ENCODE results near the gene PTPRN2.

Gene PTPRN2

GRCh38 chr7:158259141-158259540 lies 328.5 kb downstream of the PTPRN2 start:
- no peak for TF ChIP-seq CTCF (conservative IDR thresholded peaks at IDR 0.05; ENCODE audit: low read length)
- no peak overlapping the region for H3K4me3 ChIP-seq (ENCODE audit: low read length)
- DNase-seq (ENCODE audit: low read depth) = no peak

GRCh38 chr7:158258411-158259130 lies 329.1 kb downstream of the PTPRN2 start:
- DNase-seq (ENCODE audit: low read depth) = no peak
- TF ChIP-seq CTCF (conservative IDR thresholded peaks at IDR 0.05; ENCODE audit: low read length) = no peak
- no peak overlapping the region for H3K4me3 ChIP-seq (ENCODE audit: low read length)

- no peak for DNase-seq (ENCODE audit: low read depth)
- no peak overlapping the region for H3K4me3 ChIP-seq (ENCODE audit: low read length)
- TF ChIP-seq CTCF (conservative IDR thresholded peaks at IDR 0.05; ENCODE audit: low read length) = no peak
Observed at GRCh38 chr7:158257516-158258410, 329.9 kb downstream of the PTPRN2 start.

GRCh38 chr7:158257001-158257400 lies 330.6 kb downstream of the PTPRN2 start:
- no peak for DNase-seq (ENCODE audit: low read depth)
- H3K4me3 ChIP-seq (ENCODE audit: low read length) = no peak overlapping the region
- TF ChIP-seq CTCF (conservative IDR thresholded peaks at IDR 0.05; ENCODE audit: low read length) = no peak

GRCh38 chr7:158256091-158256816 lies 331.4 kb downstream of the PTPRN2 start:
- no peak for DNase-seq (ENCODE audit: low read depth)
- TF ChIP-seq CTCF (conservative IDR thresholded peaks at IDR 0.05; ENCODE audit: low read length) = no peak
- H3K4me3 ChIP-seq (ENCODE audit: low read length) = no peak overlapping the region

GRCh38 chr7:158255558-158255957 lies 332.1 kb downstream of the PTPRN2 start:
- TF ChIP-seq CTCF (conservative IDR thresholded peaks at IDR 0.05; ENCODE audit: low read length) = no peak

More at GRCh38 chr7:158255558-158255957, 332.1 kb downstream of the PTPRN2 start:
- no peak for DNase-seq (ENCODE audit: low read depth)
- H3K4me3 ChIP-seq (ENCODE audit: low read length) = no peak overlapping the region

All from AG10803 (cell line).